Measurements from ENCODE around the gene DMD. TPM values are rescaled to one million over a fixed set of nuclear protein-coding genes. Genes with fewer than 3 reads are reported as not detected.

Gene DMD
- polyA plus RNA-seq, 3 donors, result 0.23 TPM; not detected in 2

DNA sequence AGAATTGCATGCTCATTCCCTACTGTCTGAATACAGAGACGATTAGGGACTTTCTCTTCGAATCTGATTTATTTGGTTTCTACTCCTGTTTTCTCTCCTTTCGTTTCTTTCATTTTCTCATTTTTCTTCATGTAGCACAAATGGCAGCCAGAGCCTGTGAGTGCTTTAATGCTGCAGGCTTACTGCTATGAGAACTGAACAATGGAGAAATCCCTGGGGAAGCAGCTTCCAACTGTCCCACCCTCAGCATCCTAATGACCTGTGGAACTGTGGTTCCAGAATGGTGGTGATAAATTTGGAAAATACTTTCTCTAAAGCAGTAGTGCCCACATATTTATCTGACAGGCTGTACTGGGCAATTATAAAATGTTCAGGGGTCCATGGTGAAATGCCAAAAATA, 930.4 kb downstream of the DMD start:
- Mint-ChIP-seq H3K9me3 (peaks cover 0 to 8% (median 2%) of the 10 kb centered on the region in 7 donors), H3K4me1 (no peaks in the 10 kb centered on the region), H3K27me3 (ENCODE audit: low read depth in 3 of 3) (peaks cover 0 to 2% (median 0%) of the 10 kb centered on the region in 3 donors), H3K27ac (no peak overlapping the region), H3K36me3 (no peaks in the 10 kb centered on the region), H3K4me3 (no peak overlapping the region)
- TF ChIP-seq, protein P1, sequence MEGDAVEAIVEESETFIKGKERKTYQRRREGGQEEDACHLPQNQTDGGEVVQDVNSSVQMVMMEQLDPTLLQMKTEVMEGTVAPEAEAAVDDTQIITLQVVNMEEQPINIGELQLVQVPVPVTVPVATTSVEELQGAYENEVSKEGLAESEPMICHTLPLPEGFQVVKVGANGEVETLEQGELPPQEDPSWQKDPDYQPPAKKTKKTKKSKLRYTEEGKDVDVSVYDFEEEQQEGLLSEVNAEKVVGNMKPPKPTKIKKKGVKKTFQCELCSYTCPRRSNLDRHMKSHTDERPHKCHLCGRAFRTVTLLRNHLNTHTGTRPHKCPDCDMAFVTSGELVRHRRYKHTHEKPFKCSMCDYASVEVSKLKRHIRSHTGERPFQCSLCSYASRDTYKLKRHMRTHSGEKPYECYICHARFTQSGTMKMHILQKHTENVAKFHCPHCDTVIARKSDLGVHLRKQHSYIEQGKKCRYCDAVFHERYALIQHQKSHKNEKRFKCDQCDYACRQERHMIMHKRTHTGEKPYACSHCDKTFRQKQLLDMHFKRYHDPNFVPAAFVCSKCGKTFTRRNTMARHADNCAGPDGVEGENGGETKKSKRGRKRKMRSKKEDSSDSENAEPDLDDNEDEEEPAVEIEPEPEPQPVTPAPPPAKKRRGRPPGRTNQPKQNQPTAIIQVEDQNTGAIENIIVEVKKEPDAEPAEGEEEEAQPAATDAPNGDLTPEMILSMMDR (IDR thresholded peaks at IDR 0.05), result no peak
- no peaks in the 10 kb centered on the region for H3K4me1 ChIP-seq (ENCODE audit: control insufficient read depth in 1 of 2, insufficient read depth in 2 of 2, low read length in 2 of 2)
- H3K27ac ChIP-seq (ENCODE audit: low read depth in 1 of 2, low read length in 2 of 2), result no peak overlapping the region
- H4K20me1 ChIP-seq (ENCODE audit: insufficient read depth, low read length), result no peaks in the 10 kb centered on the region
- no peak overlapping the region for H3K4me3 ChIP-seq (replicated peaks in 1 of 3; ENCODE audit: low read depth in 2 of 3, low read length in 3 of 3)
- H3K79me2 ChIP-seq (ENCODE audit: insufficient read depth, low read length), result no peaks in the 10 kb centered on the region
- no peak overlapping the region for H3K4me2 ChIP-seq (replicated peaks; ENCODE audit: extremely low read depth, low read length, poor library complexity, severe bottlenecking)
- H3K36me3 ChIP-seq (replicated peaks in 1 of 2; ENCODE audit: control insufficient read depth in 1 of 2, insufficient read depth in 2 of 2, low read length in 2 of 2), result no peaks in the 10 kb centered on the region
- no peaks in the 10 kb centered on the region for H3K27me3 ChIP-seq (ENCODE audit: control insufficient read depth in 2 of 2, insufficient read depth in 2 of 2, low read length in 2 of 2)
- DNase-seq, result no peak
- no peak overlapping the region for H2AFZ ChIP-seq (ENCODE audit: insufficient read depth, low read depth, low read length, poor library complexity, severe bottlenecking)
- WGBS (ENCODE audit: insufficient coverage), result no CpG with 5 or more reads among the region's 3 CpGs
- no peak overlapping the region for H3K9ac ChIP-seq (ENCODE audit: insufficient read depth, low read length, poor library complexity, severe bottlenecking)
- intact Hi-C loops (cut with micrococcal nuclease), result no loop called here
- H3K9me3 ChIP-seq (replicated peaks in 1 of 2; ENCODE audit: control insufficient read depth in 1 of 2, insufficient read depth in 1 of 2, low read length in 2 of 2), result peaks cover 0 to 8% of the 10 kb centered on the region in 2 donors

DNA sequence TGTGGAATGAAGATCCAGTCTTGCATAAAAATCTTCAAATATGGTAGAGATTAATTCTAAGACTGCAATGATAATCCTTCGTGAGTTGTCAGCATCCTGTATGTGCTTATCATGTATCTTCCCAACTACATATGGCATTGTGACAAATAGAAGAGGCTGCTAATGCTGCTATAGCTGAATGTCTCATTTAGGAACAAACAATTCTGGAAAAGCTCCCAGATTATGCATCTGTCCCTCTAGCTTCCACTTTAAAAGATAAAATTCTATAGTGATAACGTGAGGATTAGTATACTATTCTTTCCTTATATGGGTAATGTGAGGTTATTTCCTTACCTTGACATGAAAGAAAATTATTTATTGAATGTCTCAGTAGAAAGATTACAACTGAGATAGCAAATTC, 930.9 kb downstream of the DMD start:
- Histone ChIP-seq H4K20me1 (ENCODE audit: insufficient read depth, low read length) (no peaks in the 10 kb centered on the region), H2AFZ (ENCODE audit: insufficient read depth, low read depth, low read length, poor library complexity, severe bottlenecking) (no peak overlapping the region), H3K79me2 (ENCODE audit: insufficient read depth, low read length) (no peaks in the 10 kb centered on the region), H3K27ac (ENCODE audit: low read depth in 1 of 2, low read length in 2 of 2) (no peak overlapping the region), H3K9me3 (replicated peaks in 1 of 2; ENCODE audit: control insufficient read depth in 1 of 2, insufficient read depth in 1 of 2, low read length in 2 of 2) (peaks cover 0 to 9% of the 10 kb centered on the region in 2 donors), H3K27me3 (ENCODE audit: control insufficient read depth in 2 of 2, insufficient read depth in 2 of 2, low read length in 2 of 2) (no peaks in the 10 kb centered on the region), H3K4me3 (replicated peaks in 1 of 3; ENCODE audit: low read depth in 2 of 3, low read length in 3 of 3) (no peak overlapping the region), H3K4me1 (ENCODE audit: control insufficient read depth in 1 of 2, insufficient read depth in 2 of 2, low read length in 2 of 2) (no peaks in the 10 kb centered on the region), H3K36me3 (replicated peaks in 1 of 2; ENCODE audit: control insufficient read depth in 1 of 2, insufficient read depth in 2 of 2, low read length in 2 of 2) (no peaks in the 10 kb centered on the region), H3K9ac (ENCODE audit: insufficient read depth, low read length, poor library complexity, severe bottlenecking) (no peak overlapping the region), H3K4me2 (replicated peaks; ENCODE audit: extremely low read depth, low read length, poor library complexity, severe bottlenecking) (no peak overlapping the region)
- intact Hi-C loops (cut with micrococcal nuclease), result no loop called here
- TF ChIP-seq, protein P1 (IDR thresholded peaks at IDR 0.05), result no peak
- Mint-ChIP-seq H3K4me3 (no peak overlapping the region), H3K27me3 (ENCODE audit: low read depth in 3 of 3) (peaks cover 0 to 2% (median 0%) of the 10 kb centered on the region in 3 donors), H3K36me3 (no peaks in the 10 kb centered on the region), H3K4me1 (no peaks in the 10 kb centered on the region), H3K27ac (no peak overlapping the region), H3K9me3 (peaks cover 0 to 8% (median 2%) of the 10 kb centered on the region in 7 donors)
- WGBS (ENCODE audit: insufficient coverage), result no CpG with 5 or more reads among the region's 2 CpGs
- no peak for DNase-seq

Measured in CD14-positive monocyte (primary cell).